A549 (cell line): ENCODE data around the gene RNF214.

ENCODE experiments used
- BHLHE40 ChIP-seq: IDR thresholded peaks from 2 replicates; pipeline ENCODE4 v1.6.1; 2012; ENCODE audit warnings: low read depth, low read length, inconsistent platforms
- CEBPB ChIP-seq, 2 experiments: fragments of >200 bp in 1 of 2; sonication (Bioruptor Twin) in 1 of 2; formaldehyde crosslinking in 1 of 2; IDR thresholded peaks; 2 replicates each; pipeline ENCODE4 v1.6.1; 2012 to 2016
- CTCF ChIP-seq: fragments of >200 bp; sonication (Bioruptor Twin); formaldehyde crosslinking; IDR thresholded peaks from 3 replicates; pipeline ENCODE4 v1.5.1; 2016
- GATA3 ChIP-seq: IDR thresholded peaks from 2 replicates; pipeline ENCODE4 v1.6.1; 2012; ENCODE audit warnings: borderline replicate concordance
- HDAC2 ChIP-seq: fragments of 200-600 bp; sonication (generic); IDR thresholded peaks from 2 replicates; pipeline ENCODE4 v1.6.1; 2016
- POLR2A ChIP-seq: IDR thresholded peaks from 2 replicates; pipeline ENCODE4 v1.6.1; 2012; ENCODE audit warnings: mild to moderate bottlenecking, low read length
- USF2 ChIP-seq: fragments of 450-650 bp; IDR thresholded peaks from 2 replicates; pipeline ENCODE4 v1.6.1; 2014; ENCODE audit warnings: antibody characterized with exemption
- ZC3H11A ChIP-seq: fragments of 450-650 bp; IDR thresholded peaks from 2 replicates; pipeline ENCODE4 v1.6.1; 2014; ENCODE audit warnings: antibody characterized with exemption, mild to moderate bottlenecking
- TF ChIP-seq, protein P1 (sequence below): IDR thresholded peaks from 2 replicates; pipeline ENCODE4 v1.6.1; 2012

DNA sequence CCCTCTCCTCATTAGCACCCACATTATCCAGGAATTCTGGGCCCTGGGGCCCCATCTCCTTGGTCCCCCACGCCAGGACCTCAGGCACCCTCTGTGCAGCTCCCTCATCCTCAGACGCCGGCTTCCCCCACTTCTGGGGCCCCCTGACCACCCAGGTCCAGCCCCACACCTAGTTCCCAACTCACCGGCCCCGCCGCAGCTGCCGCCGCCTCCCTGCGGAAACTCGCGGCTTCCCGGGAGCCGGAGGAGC is 704 bp upstream of the RNF214 start, which contains the start of gene PCSK7:
- TF ChIP-seq POLR2A (peak; percentile 41), CTCF (no peak), GATA3 (no peak), ZC3H11A (no peak), USF2 (no peak), HDAC2 (no peak), CEBPB (IDR thresholded peaks at IDR 0.05) (no peak), BHLHE40 (no peak)
- TF ChIP-seq, protein P1, sequence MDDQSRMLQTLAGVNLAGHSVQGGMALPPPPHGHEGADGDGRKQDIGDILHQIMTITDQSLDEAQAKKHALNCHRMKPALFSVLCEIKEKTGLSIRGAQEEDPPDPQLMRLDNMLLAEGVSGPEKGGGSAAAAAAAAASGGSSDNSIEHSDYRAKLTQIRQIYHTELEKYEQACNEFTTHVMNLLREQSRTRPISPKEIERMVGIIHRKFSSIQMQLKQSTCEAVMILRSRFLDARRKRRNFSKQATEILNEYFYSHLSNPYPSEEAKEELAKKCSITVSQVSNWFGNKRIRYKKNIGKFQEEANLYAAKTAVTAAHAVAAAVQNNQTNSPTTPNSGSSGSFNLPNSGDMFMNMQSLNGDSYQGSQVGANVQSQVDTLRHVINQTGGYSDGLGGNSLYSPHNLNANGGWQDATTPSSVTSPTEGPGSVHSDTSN = no peak
